A549 (cell line): ENCODE data around the gene RNF6. TPM values are rescaled to one million over a fixed set of nuclear protein-coding genes. Genes with fewer than 3 reads are reported as not detected.

Source experiments
- ATAC-seq, 2 experiments: fragments of 200-7000 bp in 1 of 2; fragments of >200 bp in 1 of 2; cut with Nextera tagmentation in 1 of 2; cut with Tn5 transposase in 1 of 2; 3 replicates each; pipeline versions ENCODE4 v1.8.0 to v1.9.1; 2018 to 2020; ENCODE audit warnings: mild to moderate bottlenecking in 1 of 2, moderate library complexity in 1 of 2
- CTCF ChIA-PET: fragments of 300-600 bp; sonication (Branson Sonifier 250); formaldehyde crosslinking; extraction: SDS; loops from one replicate; lab custom pipeline; 2021; ENCODE audit warnings: antibody characterized with exemption, inconsistent platforms; lab: Yijun Ruan, JAX
- POLR2A ChIA-PET: fragments of 350-600 bp; formaldehyde crosslinking; extraction: SDS; loops from one replicate; lab custom pipeline; 2021; ENCODE audit warnings: antibody characterized with exemption, inconsistent platforms; lab: Yijun Ruan, JAX
- DNase-seq, 2 experiments: peaks; one replicate each; pipeline versions ENCODE4 v3.0.0 to v3.0.0-alpha.2; 2011 to 2016; ENCODE audit warnings: low read depth in 1 of 2, low spot score in 1 of 2
- FAIRE-seq: peaks from 2 replicates; lab custom pipeline; 2011; peaks lifted over from hg19 to GRCh38; lab: Jason Lieb, UNC
- H3K27ac ChIP-seq, 2 experiments: fragments of >200 bp; sonication (Bioruptor Twin); formaldehyde crosslinking; 3 replicates each; pipeline ENCODE4 v1.5.1; 2016 to 2017
- H3K4me1 ChIP-seq: fragments of >200 bp; sonication (Bioruptor Twin); formaldehyde crosslinking; 3 replicates; pipeline ENCODE4 v1.6.1; 2016
- H3K4me2 ChIP-seq: fragments of >200 bp; sonication (Bioruptor Twin); formaldehyde crosslinking; 3 replicates; pipeline ENCODE4 v1.6.1; 2016
- H3K4me3 ChIP-seq: fragments of >200 bp; sonication (Bioruptor Twin); formaldehyde crosslinking; 3 replicates; pipeline ENCODE4 v1.5.1; 2016
- H3K9me3 ChIP-seq: fragments of >200 bp; sonication (Bioruptor Twin); formaldehyde crosslinking; 3 replicates; pipeline ENCODE4 v1.6.1; 2016
- CBX8 ChIP-seq: fragments of 200-600 bp; sonication (generic); IDR thresholded peaks from 2 replicates; pipeline ENCODE4 v1.6.1; 2016
- EHMT2 ChIP-seq: fragments of 200-600 bp; sonication (generic); IDR thresholded peaks from 2 replicates; pipeline ENCODE4 v1.6.1; 2016; ENCODE audit warnings: antibody characterized with exemption, low read depth, mild to moderate bottlenecking, moderate library complexity
- GATA3 ChIP-seq: IDR thresholded peaks from 2 replicates; pipeline ENCODE4 v1.6.1; 2012; ENCODE audit warnings: borderline replicate concordance
- HEYL ChIP-seq: fragments of 250-450 bp; sonication (Bioruptor Pico); IDR thresholded peaks from 2 replicates; pipeline ENCODE4 v1.8.0; 2021; ENCODE audit warnings: mild to moderate bottlenecking, moderate library complexity
- HOXA7 ChIP-seq: fragments of 250-450 bp; sonication (Bioruptor Pico); IDR thresholded peaks from 2 replicates; pipeline ENCODE4 v1.5.0; 2020; ENCODE audit warnings: mild to moderate bottlenecking, moderate library complexity
- NFE2L2 ChIP-seq: fragments of 150-350 bp; conservative IDR thresholded peaks from 2 replicates; pipeline ENCODE4 v1.6.1; 2014; ENCODE audit warnings: low read length
- NPAS2 ChIP-seq: fragments of 250-450 bp; sonication (Bioruptor Pico); IDR thresholded peaks from 2 replicates; pipeline ENCODE4 v1.8.0; 2022; ENCODE audit warnings: mild to moderate bottlenecking, moderate library complexity, borderline replicate concordance
- PHF8 ChIP-seq: fragments of 200-600 bp; sonication (generic); IDR thresholded peaks from 2 replicates; pipeline ENCODE4 v1.6.1; 2016; ENCODE audit warnings: low read depth, mild to moderate bottlenecking, antibody characterized with exemption, moderate library complexity, borderline replicate concordance
- POLR2A ChIP-seq: IDR thresholded peaks from 2 replicates; pipeline ENCODE4 v1.6.1; 2012; ENCODE audit warnings: mild to moderate bottlenecking, low read length
- POLR2AphosphoS2 ChIP-seq: conservative IDR thresholded peaks from 2 replicates; pipeline ENCODE4 v1.6.1; 2012; ENCODE audit warnings: low read length, improper control_type of control experiment, inconsistent platforms
- RAD21 ChIP-seq, 2 experiments: fragments of >200 bp in 1 of 2; sonication (Bioruptor Twin) in 1 of 2; formaldehyde crosslinking in 1 of 2; IDR thresholded peaks in 1 of 2; conservative IDR thresholded peaks in 1 of 2; 2 replicates in 1 of 2; 3 replicates in 1 of 2; pipeline ENCODE4 v1.6.1; 2012 to 2018; ENCODE audit warnings: inconsistent platforms in 1 of 2
- RNF2 ChIP-seq: fragments of 200-600 bp; sonication (generic); IDR thresholded peaks from 2 replicates; pipeline ENCODE4 v1.6.1; 2016; ENCODE audit warnings: low read depth, mild to moderate bottlenecking, antibody characterized with exemption, moderate library complexity, borderline replicate concordance
- SMC3 ChIP-seq: fragments of >200 bp; sonication (Bioruptor Twin); formaldehyde crosslinking; IDR thresholded peaks from 3 replicates; pipeline ENCODE4 v1.6.1; 2018; ENCODE audit warnings: inconsistent platforms
- ZC3H11A ChIP-seq: fragments of 450-650 bp; IDR thresholded peaks from 2 replicates; pipeline ENCODE4 v1.6.1; 2014; ENCODE audit warnings: antibody characterized with exemption, mild to moderate bottlenecking
- ZNF302 ChIP-seq: fragments of 250-450 bp; sonication (Bioruptor Pico); IDR thresholded peaks from 2 replicates; pipeline ENCODE4 v1.9.0; 2021; ENCODE audit warnings: inconsistent platforms, mild to moderate bottlenecking, moderate library complexity
- WGBS: methylation state at CpG from one replicate; pipeline ENCODE4 v1.1.6; 2017; ENCODE audit errors: missing lambda C conversion rate; 5-methylcytosine and 5-hydroxymethylcytosine counted together
- polyA plus RNA-seq, 4 experiments: library from polyadenylated mRNA; depleted of rRNA in 3 of 4; stranded (reverse); fragments of >200 nt; fragmentation: RNase III in 1 of 4; extraction: RNeasy Plus Mini Kit Qiagen cat#74134 plus additional on column Dnase treatment in 1 of 4; gene quantifications; 2 replicates in 3 of 4; 3 replicates in 1 of 4; pipeline ENCODE4 v1.2.3, GENCODE V29; 2011 to 2017
- TF ChIP-seq, protein P1 (sequence below): fragments of 200-600 bp; sonication (generic); IDR thresholded peaks from 2 replicates; pipeline ENCODE4 v1.6.1; 2016; ENCODE audit warnings: antibody characterized with exemption, mild to moderate bottlenecking, moderate library complexity
- TF ChIP-seq, protein P2 (sequence below): fragments of >200 bp; sonication (Bioruptor Twin); formaldehyde crosslinking; IDR thresholded peaks from 2 replicates; pipeline ENCODE4 v1.6.1; 2016
- TF ChIP-seq, protein P3 (sequence below): fragments of >200 bp; sonication (Bioruptor Twin); formaldehyde crosslinking; IDR thresholded peaks from 3 replicates; pipeline ENCODE4 v1.5.1; 2016
- TF ChIP-seq, protein P4 (sequence below): IDR thresholded peaks from 2 replicates; pipeline ENCODE4 v1.6.1; 2012

RNF6 gene
- polyA plus RNA-seq, 2 of the 4 experiments (the other 2 are of a cell fraction) = 33.7 to 55.3 TPM

DNA sequence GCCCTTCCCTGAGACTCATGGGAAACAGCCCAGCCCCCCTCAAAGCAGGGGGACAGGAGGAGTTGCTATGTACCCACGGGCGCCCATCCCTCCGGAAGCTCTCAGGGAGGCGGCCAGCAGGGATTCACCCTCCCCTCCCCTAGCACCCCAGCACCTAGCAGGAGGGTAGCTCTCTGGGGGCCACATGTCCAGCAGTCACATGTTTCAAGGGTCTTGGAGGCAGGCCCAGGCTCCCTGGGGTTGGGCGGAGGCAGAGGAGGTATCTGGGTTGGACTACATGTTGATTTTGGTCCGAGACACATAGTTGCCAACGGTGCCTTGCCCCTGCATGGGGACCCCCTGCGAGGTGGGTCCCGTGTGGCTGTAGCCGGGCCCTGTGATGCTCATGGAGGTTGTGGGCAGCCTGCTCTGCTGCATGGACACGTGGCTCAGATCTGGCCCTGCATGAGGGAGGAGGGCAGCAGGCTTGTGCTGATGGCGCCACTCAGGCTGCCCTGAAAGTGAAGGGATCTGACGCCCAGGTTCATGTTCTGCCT is 7.0 kb upstream of the RNF6 start:
- FAIRE-seq (no peak), ATAC-seq (no peak), DNase-seq (no peak)
- WGBS = 69% methylated on average over 12 of the region's 13 CpGs
- H3K4me3 ChIP-seq = no peak overlapping the region
- no peak overlapping the region for H3K4me2 ChIP-seq
- no peaks in the 10 kb centered on the region for H3K4me1 ChIP-seq
- H3K9me3 ChIP-seq = no peaks in the 10 kb centered on the region
- POLR2A ChIA-PET = no interaction called here
- CTCF ChIA-PET = no interaction called here
- H3K27ac ChIP-seq = no peak overlapping the region
- no peak for TF ChIP-seq NFE2L2
- TF ChIP-seq RNF2 = no peak
- TF ChIP-seq, protein P1, sequence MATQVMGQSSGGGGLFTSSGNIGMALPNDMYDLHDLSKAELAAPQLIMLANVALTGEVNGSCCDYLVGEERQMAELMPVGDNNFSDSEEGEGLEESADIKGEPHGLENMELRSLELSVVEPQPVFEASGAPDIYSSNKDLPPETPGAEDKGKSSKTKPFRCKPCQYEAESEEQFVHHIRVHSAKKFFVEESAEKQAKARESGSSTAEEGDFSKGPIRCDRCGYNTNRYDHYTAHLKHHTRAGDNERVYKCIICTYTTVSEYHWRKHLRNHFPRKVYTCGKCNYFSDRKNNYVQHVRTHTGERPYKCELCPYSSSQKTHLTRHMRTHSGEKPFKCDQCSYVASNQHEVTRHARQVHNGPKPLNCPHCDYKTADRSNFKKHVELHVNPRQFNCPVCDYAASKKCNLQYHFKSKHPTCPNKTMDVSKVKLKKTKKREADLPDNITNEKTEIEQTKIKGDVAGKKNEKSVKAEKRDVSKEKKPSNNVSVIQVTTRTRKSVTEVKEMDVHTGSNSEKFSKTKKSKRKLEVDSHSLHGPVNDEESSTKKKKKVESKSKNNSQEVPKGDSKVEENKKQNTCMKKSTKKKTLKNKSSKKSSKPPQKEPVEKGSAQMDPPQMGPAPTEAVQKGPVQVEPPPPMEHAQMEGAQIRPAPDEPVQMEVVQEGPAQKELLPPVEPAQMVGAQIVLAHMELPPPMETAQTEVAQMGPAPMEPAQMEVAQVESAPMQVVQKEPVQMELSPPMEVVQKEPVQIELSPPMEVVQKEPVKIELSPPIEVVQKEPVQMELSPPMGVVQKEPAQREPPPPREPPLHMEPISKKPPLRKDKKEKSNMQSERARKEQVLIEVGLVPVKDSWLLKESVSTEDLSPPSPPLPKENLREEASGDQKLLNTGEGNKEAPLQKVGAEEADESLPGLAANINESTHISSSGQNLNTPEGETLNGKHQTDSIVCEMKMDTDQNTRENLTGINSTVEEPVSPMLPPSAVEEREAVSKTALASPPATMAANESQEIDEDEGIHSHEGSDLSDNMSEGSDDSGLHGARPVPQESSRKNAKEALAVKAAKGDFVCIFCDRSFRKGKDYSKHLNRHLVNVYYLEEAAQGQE = no peak
- TF ChIP-seq, protein P2, sequence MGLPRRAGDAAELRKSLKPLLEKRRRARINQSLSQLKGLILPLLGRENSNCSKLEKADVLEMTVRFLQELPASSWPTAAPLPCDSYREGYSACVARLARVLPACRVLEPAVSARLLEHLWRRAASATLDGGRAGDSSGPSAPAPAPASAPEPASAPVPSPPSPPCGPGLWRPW = no peak
- TF ChIP-seq EHMT2 = no peak
- no peak for TF ChIP-seq HEYL (CRISPR knock-in tag)
- TF ChIP-seq RAD21 (conservative IDR thresholded peaks at IDR 0.05 in 1 of 2, IDR thresholded peaks at IDR 0.05 in 1 of 2) = no peak
- no peak for TF ChIP-seq SMC3
- TF ChIP-seq ZNF302 = no peak
- TF ChIP-seq POLR2AphosphoS2 = no peak
- TF ChIP-seq ZC3H11A = no peak
- no peak for TF ChIP-seq NPAS2
- no peak for TF ChIP-seq GATA3
- TF ChIP-seq, protein P3, sequence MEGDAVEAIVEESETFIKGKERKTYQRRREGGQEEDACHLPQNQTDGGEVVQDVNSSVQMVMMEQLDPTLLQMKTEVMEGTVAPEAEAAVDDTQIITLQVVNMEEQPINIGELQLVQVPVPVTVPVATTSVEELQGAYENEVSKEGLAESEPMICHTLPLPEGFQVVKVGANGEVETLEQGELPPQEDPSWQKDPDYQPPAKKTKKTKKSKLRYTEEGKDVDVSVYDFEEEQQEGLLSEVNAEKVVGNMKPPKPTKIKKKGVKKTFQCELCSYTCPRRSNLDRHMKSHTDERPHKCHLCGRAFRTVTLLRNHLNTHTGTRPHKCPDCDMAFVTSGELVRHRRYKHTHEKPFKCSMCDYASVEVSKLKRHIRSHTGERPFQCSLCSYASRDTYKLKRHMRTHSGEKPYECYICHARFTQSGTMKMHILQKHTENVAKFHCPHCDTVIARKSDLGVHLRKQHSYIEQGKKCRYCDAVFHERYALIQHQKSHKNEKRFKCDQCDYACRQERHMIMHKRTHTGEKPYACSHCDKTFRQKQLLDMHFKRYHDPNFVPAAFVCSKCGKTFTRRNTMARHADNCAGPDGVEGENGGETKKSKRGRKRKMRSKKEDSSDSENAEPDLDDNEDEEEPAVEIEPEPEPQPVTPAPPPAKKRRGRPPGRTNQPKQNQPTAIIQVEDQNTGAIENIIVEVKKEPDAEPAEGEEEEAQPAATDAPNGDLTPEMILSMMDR = no peak
- TF ChIP-seq CBX8 = no peak
- no peak for TF ChIP-seq PHF8

GRCh38 chr13:26228096-26228495 is 6.0 kb upstream of the RNF6 start:
- ATAC-seq (no peak), FAIRE-seq (no peak)
- H3K4me2 ChIP-seq = no peak overlapping the region
- POLR2A ChIA-PET = interaction anchor here (0.5 kb wide), 1 partner anchor 25 kb away, joined by 3 read pairs; no protein-coding TSS in a partner anchor
- CTCF ChIA-PET = no interaction called here
- TF ChIP-seq ZC3H11A = no peak
- TF ChIP-seq HOXA7 (CRISPR knock-in tag) = no peak
- TF ChIP-seq HEYL (CRISPR knock-in tag) = no peak
- TF ChIP-seq, protein P4, sequence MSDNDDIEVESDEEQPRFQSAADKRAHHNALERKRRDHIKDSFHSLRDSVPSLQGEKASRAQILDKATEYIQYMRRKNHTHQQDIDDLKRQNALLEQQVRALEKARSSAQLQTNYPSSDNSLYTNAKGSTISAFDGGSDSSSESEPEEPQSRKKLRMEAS = no peak
- TF ChIP-seq POLR2A = no peak
- TF ChIP-seq CBX8 = no peak
- TF ChIP-seq, all 56 proteins: peak for 0
- no peak for DNase-seq
- 43% methylated on average over 2 of the region's 2 CpGs for WGBS
- no peak overlapping the region for H3K4me3 ChIP-seq
- no peaks in the 10 kb centered on the region for H3K9me3 ChIP-seq
- H3K27ac ChIP-seq = no peak overlapping the region
- H3K4me1 ChIP-seq = no peaks in the 10 kb centered on the region
